CD4-positive, alpha-beta T cell treated with Interferon alpha-2 for 1 hour (primary cell): Measurements from ENCODE around the gene ATRIP.
A peak's percentile ranks its signal among the peaks of the same experiment; 100 is the strongest.
"Not testable (repeated sequence)": the region's sequence is repeated elsewhere in the genome, so short reads cannot be mapped to it uniquely, and the experiment has no call there.

ENCODE experiments used
- DNase-seq, 2 donors: peaks; one replicate each; pipeline ENCODE4 v3.0.0-alpha.2; 2020 to 2022

The ATRIP gene

DNA sequence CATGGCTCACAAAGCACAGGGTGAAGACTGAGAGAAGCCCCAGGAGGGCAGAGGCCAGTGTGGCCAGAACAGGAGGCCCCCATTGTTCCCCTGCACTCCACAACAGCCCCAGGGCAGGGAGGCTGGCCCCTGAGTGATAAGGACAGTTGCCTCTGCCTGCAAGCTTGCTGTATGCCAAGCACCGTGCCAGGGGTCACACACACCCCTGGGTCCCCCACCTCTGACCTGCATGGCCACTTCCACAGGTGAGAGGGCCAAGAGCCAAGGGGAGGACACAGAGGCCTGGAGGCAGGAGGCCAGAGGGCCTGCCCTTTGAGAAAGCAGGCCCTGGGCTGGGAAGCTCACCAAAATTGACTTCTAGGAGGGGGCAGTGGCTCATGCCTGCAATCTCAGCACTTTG is 23.7 kb downstream of the ATRIP start:
- DNase-seq, result no peak

DNA sequence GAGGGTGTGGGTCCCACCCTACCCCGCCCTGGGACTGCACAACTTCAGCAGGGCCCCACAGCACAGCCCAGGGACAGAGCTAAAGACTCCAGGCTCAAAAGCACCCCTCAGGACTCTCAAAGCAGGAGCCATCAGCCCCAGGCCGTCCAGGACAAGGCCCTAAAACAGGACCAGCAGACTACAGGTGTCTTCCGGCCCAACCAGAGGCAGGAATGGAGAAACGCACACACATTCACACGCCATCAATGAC is 26.1 kb downstream of the ATRIP start:
- no peak for DNase-seq

DNA sequence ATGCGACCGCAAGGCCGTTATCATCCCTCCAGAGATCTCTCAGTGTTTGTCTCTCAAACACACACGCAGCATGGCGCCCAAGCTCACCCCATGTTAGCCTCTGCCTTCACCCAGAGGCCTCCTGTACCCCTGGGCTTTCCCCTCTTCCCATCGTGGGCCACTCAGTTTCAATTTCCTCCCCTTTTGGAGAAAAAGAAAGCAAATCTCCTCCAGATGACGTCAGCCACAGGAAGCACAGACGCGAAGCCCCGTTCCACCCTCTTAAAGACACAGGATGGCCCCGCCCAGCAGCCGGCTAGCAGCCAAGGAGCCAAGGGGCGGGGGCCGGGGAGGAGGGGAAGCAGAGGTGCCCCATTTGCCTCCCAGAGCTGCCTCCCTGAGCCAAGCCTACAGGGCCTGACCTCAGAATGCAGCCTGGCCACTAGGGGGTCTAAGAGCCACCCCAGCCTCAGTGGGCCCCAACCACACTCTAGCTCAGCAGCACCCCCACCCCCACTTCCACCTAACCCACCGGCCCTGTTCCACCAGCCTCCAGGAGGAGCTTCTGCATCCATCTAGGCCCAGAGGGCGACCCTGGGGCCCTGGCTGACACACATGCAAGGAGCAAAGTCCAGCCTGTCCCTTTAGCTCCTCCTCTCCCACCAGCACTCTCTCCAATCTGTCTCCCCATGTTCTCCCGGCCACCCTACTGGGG is 26.5 kb downstream of the ATRIP start:
- DNase-seq, result peak; percentile 99

GRCh38 chr3:48473617-48473952 is 27.0 kb downstream of the ATRIP start:
- no peak for DNase-seq

GRCh38 chr3:48474031-48474430 is 27.5 kb downstream of the ATRIP start:
- not testable (repeated sequence) for DNase-seq

DNA sequence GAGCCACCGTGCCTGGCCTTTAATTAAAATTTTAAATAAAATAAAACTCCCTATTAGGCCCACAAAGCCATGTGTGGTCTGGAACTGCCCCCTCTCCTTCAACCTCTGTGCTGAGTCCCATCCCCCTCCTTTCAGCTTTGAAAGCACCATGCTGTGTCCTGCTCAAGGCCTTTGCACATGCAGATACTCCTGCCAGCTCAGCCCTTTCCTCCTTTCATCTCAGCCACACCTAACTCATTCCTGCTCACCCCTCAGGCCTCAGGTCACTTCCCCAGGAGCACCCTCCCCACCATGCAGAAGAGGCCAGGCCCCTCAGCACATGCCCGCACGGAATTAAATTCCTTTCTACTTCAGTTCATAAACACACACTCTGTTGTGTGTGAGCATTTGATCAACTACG is 28.1 kb downstream of the ATRIP start:
- no peak for DNase-seq

GRCh38 chr3:48475188-48475587 is 28.7 kb downstream of the ATRIP start:
- DNase-seq, result no peak

- no peak for DNase-seq
These were observed 30.0 kb downstream of the ATRIP start for GRCh38 chr3:48476426-48477053.

GRCh38 chr3:48477959-48478520 is 31.5 kb downstream of the ATRIP start:
- no peak for DNase-seq

DNA sequence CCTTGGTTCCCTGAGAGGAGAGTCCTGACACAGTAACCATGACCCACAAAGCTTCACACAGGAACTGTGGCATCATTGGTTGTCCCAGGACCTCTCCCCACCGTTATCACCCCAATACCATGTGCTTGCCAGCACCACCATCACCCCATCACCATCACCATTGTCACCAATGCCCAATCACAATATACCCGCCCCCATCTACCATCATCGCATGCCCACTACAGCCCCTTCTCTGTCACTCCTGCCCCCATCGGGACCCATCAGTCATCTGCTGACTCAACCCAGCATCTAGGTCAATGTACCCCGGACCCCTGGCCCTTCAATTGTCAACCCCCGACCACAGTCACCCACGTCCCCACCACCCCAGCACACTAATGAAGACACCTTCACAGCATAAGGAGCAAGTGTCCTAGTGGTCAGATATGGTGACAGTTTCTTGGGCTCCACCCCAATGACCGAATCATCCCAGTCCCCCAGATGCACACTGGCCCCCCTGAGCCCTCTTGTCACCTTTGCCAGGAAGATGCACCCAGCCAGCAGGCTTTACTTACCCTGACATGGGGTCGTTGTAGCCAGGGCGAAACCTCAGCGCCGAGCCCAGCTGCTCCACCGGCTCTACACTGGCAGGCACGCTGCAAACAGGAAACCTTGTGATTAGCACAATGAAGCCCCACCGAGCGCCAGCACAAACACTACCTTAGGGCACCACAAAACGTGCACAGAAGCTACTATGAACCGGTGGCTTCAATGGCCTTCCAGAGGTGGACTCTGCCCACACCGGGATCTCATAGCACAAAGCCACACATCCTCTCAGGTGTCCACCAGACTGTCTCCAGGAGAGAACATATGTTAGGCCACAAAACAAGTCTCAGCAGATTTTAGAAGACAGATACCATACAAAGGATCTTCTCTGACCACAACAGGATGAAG is 32.4 kb downstream of the ATRIP start:
- peak; percentile 60 to 79 for DNase-seq

DNA sequence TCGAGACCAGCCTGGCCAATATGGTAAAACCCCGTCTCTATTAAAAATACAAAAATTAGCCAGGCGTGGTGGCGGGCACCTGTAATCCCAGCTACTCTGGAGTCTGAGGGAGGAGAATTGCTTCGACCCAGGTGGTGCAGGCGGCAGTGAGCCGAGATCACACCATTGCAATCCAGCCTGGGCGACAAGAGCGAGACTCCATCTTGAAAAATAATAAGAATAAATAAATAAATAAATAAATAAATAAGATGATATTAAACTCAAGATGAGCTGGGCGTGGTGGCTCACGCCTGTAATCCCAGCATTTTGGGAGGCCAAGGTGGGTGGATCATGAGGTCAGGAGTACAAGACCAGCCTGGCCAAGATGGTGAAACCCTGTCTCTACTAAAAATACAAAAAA is 34.4 kb downstream of the ATRIP start:
- DNase-seq, result not testable (repeated sequence)

- DNase-seq, result not testable (repeated sequence)
These were observed 36.3 kb downstream of the ATRIP start for GRCh38 chr3:48482822-48483221.

DNA sequence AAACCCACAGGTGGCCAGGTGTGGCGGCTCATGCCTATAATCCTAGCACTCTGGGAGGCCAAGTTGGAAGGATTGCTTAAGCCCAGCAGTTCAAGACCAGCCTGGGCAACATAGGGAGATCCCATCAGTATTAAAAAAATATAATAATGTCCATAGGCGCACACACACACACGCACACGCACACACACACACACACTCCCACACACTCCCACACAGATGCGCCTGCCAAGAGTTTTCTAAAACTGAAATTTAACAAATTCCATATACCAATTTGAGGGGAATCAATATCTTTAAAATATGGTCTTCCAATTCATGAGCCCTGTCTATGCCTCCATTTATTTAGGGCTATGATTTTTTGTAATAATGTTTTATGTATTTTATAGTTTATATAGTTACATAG is 40.4 kb downstream of the ATRIP start:
- no peak for DNase-seq

DNA sequence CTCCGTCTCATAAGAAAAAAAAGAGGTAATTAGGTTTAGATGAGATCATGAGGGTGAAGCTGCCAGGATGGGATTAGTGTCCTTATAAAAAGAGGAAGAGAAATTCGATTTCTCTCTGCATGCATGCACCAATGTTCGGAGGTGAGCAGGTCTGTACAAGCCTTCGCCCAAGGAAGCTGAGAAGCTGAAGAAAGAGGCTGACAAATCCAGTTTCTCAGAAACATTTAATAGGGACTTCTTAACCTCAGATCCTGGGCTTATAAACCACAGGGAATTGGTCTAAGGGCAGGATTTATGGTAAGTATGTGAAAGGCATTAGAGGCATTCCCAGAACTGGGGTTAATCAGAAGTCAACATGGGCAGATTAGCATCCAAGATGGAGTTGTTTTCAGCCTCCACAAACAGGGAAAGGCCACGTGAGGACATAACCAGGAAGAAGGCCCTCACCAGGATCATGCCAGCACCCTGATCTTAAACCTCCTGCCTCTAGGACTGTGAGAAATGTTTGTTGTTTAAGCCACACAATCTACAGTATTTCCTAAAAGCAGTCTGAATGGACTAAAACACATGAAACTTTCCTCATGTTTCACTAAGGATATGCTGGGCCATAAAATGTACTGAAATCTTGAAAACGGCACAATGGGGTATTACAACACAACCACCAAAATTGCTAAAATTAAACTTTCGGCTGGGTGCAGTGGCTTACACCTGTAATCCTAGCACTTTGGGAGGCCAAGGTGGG is 46.1 kb downstream of the ATRIP start:
- DNase-seq, result no peak

DNA sequence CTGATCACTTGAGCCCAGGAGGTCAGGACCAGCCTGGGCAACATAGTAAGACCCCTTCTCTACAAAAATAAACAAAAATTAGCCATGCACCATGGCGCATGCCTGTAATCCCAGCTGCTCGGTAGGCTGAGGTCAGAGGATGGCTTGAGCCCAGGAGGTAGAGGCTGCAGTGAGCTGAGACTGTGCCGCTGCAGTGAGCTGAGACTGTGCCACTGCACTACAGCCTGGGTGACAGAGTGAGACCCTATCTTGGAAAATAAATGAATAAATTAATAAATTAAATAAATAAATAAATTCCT is 46.6 kb downstream of the ATRIP start:
- no peak for DNase-seq

GRCh38 chr3:48500656-48501055 is 54.1 kb downstream of the ATRIP start:
- DNase-seq, result no peak

DNA sequence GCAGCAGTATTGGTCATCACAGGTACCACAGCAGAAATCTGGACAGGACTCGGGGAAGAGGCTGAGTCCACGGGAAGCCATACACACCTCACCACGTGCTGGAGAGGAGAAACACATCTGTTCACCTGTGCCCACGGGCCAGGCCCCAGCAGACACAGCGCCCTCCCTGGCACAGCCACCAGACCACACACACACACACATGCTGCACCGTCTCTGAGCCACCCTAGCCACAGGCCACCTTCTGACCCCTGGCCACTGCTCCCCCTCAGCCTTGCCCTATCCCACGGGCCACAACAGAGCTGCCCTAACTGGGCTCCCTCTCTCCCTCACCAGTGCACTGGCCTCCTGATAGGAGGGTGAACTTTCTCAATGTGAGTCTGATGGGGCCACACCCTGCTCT is 54.7 kb downstream of the ATRIP start:
- no peak for DNase-seq

GRCh38 chr3:48502121-48502520 is 55.6 kb downstream of the ATRIP start:
- no peak for DNase-seq

- DNase-seq, result no peak
These were observed 56.2 kb downstream of the ATRIP start for GRCh38 chr3:48502728-48503168.

- DNase-seq, result peak in 1 of 2 donors; percentile 24
These were observed 57.0 kb downstream of the ATRIP start for GRCh38 chr3:48503401-48504050.

DNA sequence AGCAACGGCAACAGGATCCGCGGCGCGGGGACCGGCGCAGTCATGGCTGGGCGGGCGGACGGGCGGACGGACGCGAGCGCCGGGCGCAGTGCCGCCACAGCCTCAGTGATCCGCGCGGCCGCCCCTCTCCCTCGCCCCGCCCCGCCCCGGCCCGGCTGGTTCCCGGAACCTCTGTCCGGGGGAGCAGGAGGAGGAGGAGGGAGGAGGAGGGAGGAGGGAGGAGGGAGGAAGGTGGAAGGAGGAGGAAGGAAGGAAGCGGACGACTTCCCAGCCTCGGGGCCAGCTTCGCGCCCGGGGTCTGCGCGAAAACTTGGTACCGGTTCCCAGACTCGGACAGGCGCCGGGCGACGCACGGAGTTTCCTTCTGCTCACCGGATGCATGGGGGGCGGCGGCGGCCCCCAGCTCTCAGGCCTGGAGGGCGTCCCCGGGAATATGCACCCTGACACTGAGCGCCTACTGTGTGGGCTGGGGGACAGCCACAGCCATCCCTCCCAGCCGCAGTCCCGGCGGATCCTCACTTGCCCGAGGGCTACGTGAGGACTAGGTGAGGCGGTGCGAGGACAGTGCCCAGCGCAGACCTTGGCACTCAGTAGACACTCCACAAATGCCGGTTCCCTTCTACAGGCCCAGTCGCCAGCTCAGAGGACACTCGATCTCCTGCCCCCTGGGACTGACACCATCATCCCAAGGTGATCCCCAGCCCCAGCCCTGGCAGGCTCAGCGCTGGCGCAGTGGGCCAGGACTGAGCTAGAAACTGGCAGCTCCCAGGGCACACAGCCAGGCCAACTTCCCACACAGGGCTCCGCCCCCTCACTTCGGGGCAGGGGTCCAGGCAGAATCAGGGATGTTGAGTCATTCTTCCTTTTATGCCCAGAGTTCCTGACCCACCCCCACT is 57.8 kb downstream of the ATRIP start, which contains the start of gene SHISA5:
Gene SHISA5 (minus strand): TSS at position 124 of the 896 bp plus-strand sequence. CDS start 80 bp downstream, at position 44.
- peak; percentile 66 to 76 for DNase-seq
